ENCODE results near the gene SMIM30.
"Not testable (repeated sequence)": the region's sequence is repeated elsewhere in the genome, so short reads cannot be mapped to it uniquely, and the experiment has no call there.

SMIM30 gene

GRCh38 chr7:113118074-113118959 is at the start of gene SMIM30:
SMIM30 (minus strand) TSS chr7:113118554; CDS start chr7:113117578, 976 bp downstream.
- Histone ChIP-seq H3K4me3 (ENCODE audit: low read depth in 1 of 2, low read length in 1 of 2) (peak within 1 kb of the TSS; percentile 53 to 54), H3K4me1 (ENCODE audit: control insufficient read depth in 1 of 2, insufficient read depth in 1 of 2, low read depth in 1 of 2, low read length in 1 of 2) (peaks cover 5 to 13% of the 10 kb centered on the region in 2 experiments), H3K27me3 (peaks cover 14% of the 10 kb centered on the region), H3K27ac (no peak within 1 kb of the TSS), H3K9me3 (no peaks in the 10 kb centered on the region), H3K36me3 (no peaks in the 10 kb centered on the region)
- no peak for TF ChIP-seq CTCF (IDR thresholded peaks at IDR 0.05)

- not testable (repeated sequence) for H3K36me3 ChIP-seq; H3K27ac ChIP-seq; H3K4me3 ChIP-seq (ENCODE audit: low read depth in 1 of 2, low read length in 1 of 2); H3K4me1 ChIP-seq (ENCODE audit: control insufficient read depth in 1 of 2, insufficient read depth in 1 of 2, low read depth in 1 of 2, low read length in 1 of 2); H3K9me3 ChIP-seq; H3K27me3 ChIP-seq
These were observed 47.8 kb upstream of the SMIM30 start for GRCh38 chr7:113166176-113166575.

GRCh38 chr7:113161050-113161449 is 42.7 kb upstream of the SMIM30 start:
- Histone ChIP-seq H3K4me1 (ENCODE audit: control insufficient read depth in 1 of 2, insufficient read depth in 1 of 2, low read depth in 1 of 2, low read length in 1 of 2) (no peaks in the 10 kb centered on the region), H3K4me3 (ENCODE audit: low read depth in 1 of 2, low read length in 1 of 2) (no peak overlapping the region), H3K36me3 (no peaks in the 10 kb centered on the region), H3K27ac (no peak overlapping the region), H3K9me3 (no peaks in the 10 kb centered on the region), H3K27me3 (peaks cover 4% of the 10 kb centered on the region)
- TF ChIP-seq CTCF (IDR thresholded peaks at IDR 0.05), result no peak

- no peaks in the 10 kb centered on the region for H3K4me1 ChIP-seq (ENCODE audit: control insufficient read depth in 1 of 2, insufficient read depth in 1 of 2, low read depth in 1 of 2, low read length in 1 of 2)
- H3K27me3 ChIP-seq, result peaks cover 4% of the 10 kb centered on the region
- no peak for TF ChIP-seq CTCF (IDR thresholded peaks at IDR 0.05)
- H3K36me3 ChIP-seq, result no peaks in the 10 kb centered on the region
- no peak overlapping the region for H3K4me3 ChIP-seq (ENCODE audit: low read depth in 1 of 2, low read length in 1 of 2)
- no peaks in the 10 kb centered on the region for H3K9me3 ChIP-seq
- no peak overlapping the region for H3K27ac ChIP-seq
These were observed 41.5 kb upstream of the SMIM30 start for GRCh38 chr7:113159746-113160339.

GRCh38 chr7:113158756-113159155 is 40.4 kb upstream of the SMIM30 start:
- H3K4me1 ChIP-seq (ENCODE audit: control insufficient read depth in 1 of 2, insufficient read depth in 1 of 2, low read depth in 1 of 2, low read length in 1 of 2), result no peaks in the 10 kb centered on the region
- H3K4me3 ChIP-seq (ENCODE audit: low read depth in 1 of 2, low read length in 1 of 2), result no peak overlapping the region
- no peaks in the 10 kb centered on the region for H3K36me3 ChIP-seq
- no peak for TF ChIP-seq CTCF (IDR thresholded peaks at IDR 0.05)
- H3K9me3 ChIP-seq, result no peaks in the 10 kb centered on the region
- H3K27me3 ChIP-seq, result peaks cover 4% of the 10 kb centered on the region
- no peak overlapping the region for H3K27ac ChIP-seq

- H3K27ac ChIP-seq, result no peak overlapping the region
These were observed 35.8 kb upstream of the SMIM30 start for GRCh38 chr7:113154117-113154516.

More at GRCh38 chr7:113154117-113154516, 35.8 kb upstream of the SMIM30 start:
- TF ChIP-seq CTCF (IDR thresholded peaks at IDR 0.05), result no peak
- H3K36me3 ChIP-seq, result no peaks in the 10 kb centered on the region
- H3K27me3 ChIP-seq, result peaks cover under 1% of the 10 kb centered on the region
- no peak overlapping the region for H3K4me3 ChIP-seq (ENCODE audit: low read depth in 1 of 2, low read length in 1 of 2)
- H3K9me3 ChIP-seq, result no peaks in the 10 kb centered on the region
- H3K4me1 ChIP-seq (ENCODE audit: control insufficient read depth in 1 of 2, insufficient read depth in 1 of 2, low read depth in 1 of 2, low read length in 1 of 2), result no peaks in the 10 kb centered on the region
